ENCODE results near the gene AK1.

DNA sequence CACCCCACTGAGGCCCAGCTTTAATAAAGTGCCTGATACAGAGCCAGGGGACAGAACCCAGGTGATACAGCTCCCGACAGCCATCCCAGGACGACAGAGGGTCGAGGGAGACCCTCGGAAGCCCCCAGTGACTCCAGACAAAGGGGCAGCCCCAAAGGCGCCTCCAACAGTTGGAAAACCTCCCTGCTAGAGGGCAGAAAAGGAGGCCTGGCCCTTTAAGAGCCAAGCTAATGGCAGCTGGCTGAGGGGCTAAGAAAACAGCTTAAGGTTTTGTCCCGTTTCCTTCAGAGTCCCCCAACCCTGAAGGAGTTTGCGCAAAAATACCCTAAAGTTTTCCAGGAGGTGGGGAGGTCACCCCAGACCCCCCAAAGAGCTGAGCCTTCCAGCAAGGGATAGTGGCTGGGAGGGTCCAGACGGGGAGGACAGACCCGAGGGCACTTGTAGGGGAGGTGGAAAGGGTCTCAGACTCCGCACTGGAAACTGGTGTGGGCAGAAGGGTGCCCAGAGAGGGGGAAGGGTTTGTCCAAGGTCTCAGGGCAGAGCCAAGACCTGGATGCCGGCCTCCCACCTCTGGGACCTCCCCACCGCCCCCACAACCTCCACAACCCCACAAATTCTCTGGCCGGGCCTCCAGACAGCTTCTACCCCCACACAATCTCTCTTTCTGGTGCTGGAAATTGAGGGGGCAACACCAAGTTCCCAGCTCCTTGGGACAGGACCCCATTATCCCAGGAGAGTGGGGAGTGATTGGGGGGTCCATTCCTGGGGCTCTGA lies 8.2 kb upstream of the AK1 start:
- TF ChIP-seq POLR2A (IDR thresholded peaks at IDR 0.05), result no peak
- TF ChIP-seq, protein P1, sequence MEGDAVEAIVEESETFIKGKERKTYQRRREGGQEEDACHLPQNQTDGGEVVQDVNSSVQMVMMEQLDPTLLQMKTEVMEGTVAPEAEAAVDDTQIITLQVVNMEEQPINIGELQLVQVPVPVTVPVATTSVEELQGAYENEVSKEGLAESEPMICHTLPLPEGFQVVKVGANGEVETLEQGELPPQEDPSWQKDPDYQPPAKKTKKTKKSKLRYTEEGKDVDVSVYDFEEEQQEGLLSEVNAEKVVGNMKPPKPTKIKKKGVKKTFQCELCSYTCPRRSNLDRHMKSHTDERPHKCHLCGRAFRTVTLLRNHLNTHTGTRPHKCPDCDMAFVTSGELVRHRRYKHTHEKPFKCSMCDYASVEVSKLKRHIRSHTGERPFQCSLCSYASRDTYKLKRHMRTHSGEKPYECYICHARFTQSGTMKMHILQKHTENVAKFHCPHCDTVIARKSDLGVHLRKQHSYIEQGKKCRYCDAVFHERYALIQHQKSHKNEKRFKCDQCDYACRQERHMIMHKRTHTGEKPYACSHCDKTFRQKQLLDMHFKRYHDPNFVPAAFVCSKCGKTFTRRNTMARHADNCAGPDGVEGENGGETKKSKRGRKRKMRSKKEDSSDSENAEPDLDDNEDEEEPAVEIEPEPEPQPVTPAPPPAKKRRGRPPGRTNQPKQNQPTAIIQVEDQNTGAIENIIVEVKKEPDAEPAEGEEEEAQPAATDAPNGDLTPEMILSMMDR (IDR thresholded peaks at IDR 0.05), result no peak

Data from adrenal gland (tissue), 5 donors.